HAP-1 (cell line): Measurements from ENCODE around the gene ZBTB17.
A peak's percentile ranks its signal among the peaks of the same experiment; 100 is the strongest.

Source experiments
- DNase-seq, 2 experiments: peaks; one replicate each; pipeline ENCODE4 v3.0.0-alpha.2; 2016 to 2020; ENCODE audit warnings: low spot score in 2 of 2
- H3K27me3 ChIP-seq: fragments of 250-450 bp; sonication (Bioruptor Pico); 2 replicates; pipeline ENCODE4 v1.5.1; 2020; ENCODE audit warnings: low read depth, mild to moderate bottlenecking, moderate library complexity
- H3K36me3 ChIP-seq: fragments of 250-450 bp; sonication (Bioruptor Pico); replicated peaks from 2 replicates; pipeline ENCODE4 v1.5.1; 2020; ENCODE audit warnings: mild to moderate bottlenecking
- H3K4me1 ChIP-seq: fragments of 250-450 bp; sonication (Bioruptor Pico); 2 replicates; pipeline ENCODE4 v1.5.1; 2020; ENCODE audit warnings: mild to moderate bottlenecking
- H3K4me3 ChIP-seq: fragments of 250-450 bp; sonication (Bioruptor Pico); 2 replicates; pipeline ENCODE4 v1.5.1; 2020; ENCODE audit warnings: mild to moderate bottlenecking, moderate library complexity
- H3K9me3 ChIP-seq: fragments of 250-450 bp; sonication (Bioruptor Pico); 2 replicates; pipeline ENCODE4 v1.5.1; 2020; ENCODE audit warnings: mild to moderate bottlenecking, moderate library complexity
- in situ Hi-C: fragments of 300-500 bp; cut with MboI; formaldehyde crosslinking; loops from 3 replicates; pipeline ENCODE4 v1.14.3; 2020; ENCODE audit warnings: low sequenced_read_pairs, inconsistent platforms, mixed read lengths

Gene ZBTB17

DNA sequence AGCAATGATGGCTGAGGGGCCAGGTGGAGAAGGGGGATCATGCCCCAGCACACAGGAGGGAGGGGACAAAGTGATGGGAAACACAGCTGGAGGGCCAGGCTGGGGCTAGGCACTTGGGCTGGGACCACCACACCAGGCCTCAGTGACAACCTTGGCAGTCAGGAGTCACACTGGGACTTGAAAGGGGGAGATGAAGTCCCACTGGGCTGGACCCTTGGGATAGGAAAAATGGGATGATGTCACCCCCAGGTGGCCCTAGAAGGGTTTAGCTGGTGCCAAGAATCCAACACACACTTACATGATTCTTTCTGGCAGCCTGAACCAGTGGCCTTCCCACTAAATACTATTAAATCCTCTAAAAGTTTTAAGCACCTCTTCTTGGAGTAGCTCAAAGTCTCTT, 17.1 kb downstream of the ZBTB17 start:
- H3K9me3 ChIP-seq: no peaks in the 10 kb centered on the region
- peaks cover 5% of the 10 kb centered on the region for H3K4me1 ChIP-seq
- H3K4me3 ChIP-seq: no peak overlapping the region
- no peak for DNase-seq
- no peaks in the 10 kb centered on the region; the same call in none of the 2 replicates for H3K36me3 ChIP-seq
- in situ Hi-C loops: no loop called here
- no peaks in the 10 kb centered on the region for H3K27me3 ChIP-seq

- in situ Hi-C loops: no loop called here
- no peak for DNase-seq
Measured at GRCh38 chr1:15958111-15958510, 17.8 kb downstream of the ZBTB17 start.

GRCh38 chr1:15957221-15958095, 18.4 kb downstream of the ZBTB17 start:
- in situ Hi-C loops: no loop called here
- no peak for DNase-seq
- no peaks in the 10 kb centered on the region for H3K27me3 ChIP-seq
- H3K4me3 ChIP-seq: no peak overlapping the region
- H3K36me3 ChIP-seq: no peaks in the 10 kb centered on the region; the same call in none of the 2 replicates
- H3K4me1 ChIP-seq: peaks cover 5% of the 10 kb centered on the region
- no peaks in the 10 kb centered on the region for H3K9me3 ChIP-seq

More at GRCh38 chr1:15958111-15958510, 17.8 kb downstream of the ZBTB17 start:
- Histone ChIP-seq H3K27me3 (no peaks in the 10 kb centered on the region), H3K36me3 (no peaks in the 10 kb centered on the region; the same call in none of the 2 replicates), H3K4me1 (peaks cover 5% of the 10 kb centered on the region), H3K4me3 (no peak overlapping the region), H3K9me3 (no peaks in the 10 kb centered on the region)

- no peak for DNase-seq
- Histone ChIP-seq H3K27me3 (no peaks in the 10 kb centered on the region), H3K4me3 (no peak overlapping the region), H3K4me1 (peaks cover 5% of the 10 kb centered on the region), H3K36me3 (no peaks in the 10 kb centered on the region; the same call in none of the 2 replicates), H3K9me3 (no peaks in the 10 kb centered on the region)
- in situ Hi-C loops: no loop called here
Measured at GRCh38 chr1:15956150-15956549, 19.8 kb downstream of the ZBTB17 start.

GRCh38 chr1:15955552-15955951, 20.3 kb downstream of the ZBTB17 start:
- no peak for DNase-seq
- Histone ChIP-seq H3K36me3 (no peaks in the 10 kb centered on the region; the same call in none of the 2 replicates), H3K4me1 (peaks cover 5% of the 10 kb centered on the region), H3K9me3 (no peaks in the 10 kb centered on the region), H3K4me3 (no peak overlapping the region), H3K27me3 (no peaks in the 10 kb centered on the region)
- in situ Hi-C loops: no loop called here

DNA sequence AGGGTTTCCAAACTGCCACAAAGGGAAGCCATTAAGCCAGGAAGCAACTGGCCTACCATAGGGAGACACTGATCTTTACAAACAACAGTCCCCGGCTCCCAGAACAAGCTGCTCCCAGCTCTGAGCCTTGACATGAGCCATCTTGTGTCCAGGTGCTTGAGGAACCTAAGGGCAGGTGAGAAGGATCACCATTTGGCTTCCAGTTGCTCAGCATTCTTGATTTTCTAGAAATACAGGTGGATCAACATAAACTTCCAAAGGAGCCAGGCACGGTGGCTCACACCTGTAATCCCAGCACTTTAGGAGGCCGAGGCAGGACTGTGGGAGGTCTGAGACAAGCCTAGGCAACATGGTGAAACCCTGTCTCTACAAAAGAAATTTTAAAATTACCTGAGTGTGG, 21.6 kb downstream of the ZBTB17 start:
- Histone ChIP-seq H3K4me3 (no peak overlapping the region), H3K4me1 (peaks cover 5% of the 10 kb centered on the region), H3K9me3 (no peaks in the 10 kb centered on the region), H3K27me3 (no peaks in the 10 kb centered on the region), H3K36me3 (no peaks in the 10 kb centered on the region; the same call in none of the 2 replicates)
- DNase-seq: no peak
- in situ Hi-C loops: no loop called here

GRCh38 chr1:15953791-15954241, 22.1 kb downstream of the ZBTB17 start:
- no peaks in the 10 kb centered on the region for H3K27me3 ChIP-seq
- peaks cover 5% of the 10 kb centered on the region for H3K4me1 ChIP-seq
- in situ Hi-C loops: no loop called here
- H3K36me3 ChIP-seq: no peaks in the 10 kb centered on the region; the same call in none of the 2 replicates
- no peaks in the 10 kb centered on the region for H3K9me3 ChIP-seq
- DNase-seq: peak; percentile 16 to 35
- H3K4me3 ChIP-seq: no peak overlapping the region

DNA sequence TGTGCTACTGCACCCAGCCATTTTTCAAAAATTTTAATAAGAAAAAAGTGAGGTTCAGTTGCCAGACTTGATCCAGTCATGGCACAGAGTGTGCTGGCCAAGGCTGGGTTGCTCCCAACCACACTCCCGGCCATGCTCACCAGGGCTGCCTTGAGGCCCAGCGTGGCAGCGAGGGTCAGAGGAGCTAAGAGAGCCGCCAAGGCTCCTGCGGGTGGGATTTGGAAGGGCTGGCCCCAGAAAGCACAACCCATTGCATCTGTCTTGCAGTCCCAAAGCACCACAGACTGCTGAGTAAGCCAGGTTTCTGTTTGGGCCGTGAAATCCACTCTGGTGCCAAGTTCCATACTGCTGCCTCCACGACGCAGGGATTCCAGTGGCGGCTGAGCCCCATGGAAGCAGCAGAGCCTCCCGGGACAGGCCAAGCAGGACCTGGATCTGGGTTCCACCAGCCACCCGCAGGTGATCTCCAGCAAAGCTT, 22.6 kb downstream of the ZBTB17 start:
- no peaks in the 10 kb centered on the region for H3K9me3 ChIP-seq
- peaks cover 4% of the 10 kb centered on the region for H3K36me3 ChIP-seq
- H3K4me1 ChIP-seq: peaks cover 5% of the 10 kb centered on the region
- H3K27me3 ChIP-seq: no peaks in the 10 kb centered on the region
- in situ Hi-C loops: no loop called here
- H3K4me3 ChIP-seq: no peak overlapping the region
- no peak for DNase-seq

GRCh38 chr1:15952317-15953258, 23.3 kb downstream of the ZBTB17 start:
- in situ Hi-C loops: no loop called here
- Histone ChIP-seq H3K4me3 (no peak overlapping the region), H3K4me1 (peaks cover 5% of the 10 kb centered on the region)

DNA sequence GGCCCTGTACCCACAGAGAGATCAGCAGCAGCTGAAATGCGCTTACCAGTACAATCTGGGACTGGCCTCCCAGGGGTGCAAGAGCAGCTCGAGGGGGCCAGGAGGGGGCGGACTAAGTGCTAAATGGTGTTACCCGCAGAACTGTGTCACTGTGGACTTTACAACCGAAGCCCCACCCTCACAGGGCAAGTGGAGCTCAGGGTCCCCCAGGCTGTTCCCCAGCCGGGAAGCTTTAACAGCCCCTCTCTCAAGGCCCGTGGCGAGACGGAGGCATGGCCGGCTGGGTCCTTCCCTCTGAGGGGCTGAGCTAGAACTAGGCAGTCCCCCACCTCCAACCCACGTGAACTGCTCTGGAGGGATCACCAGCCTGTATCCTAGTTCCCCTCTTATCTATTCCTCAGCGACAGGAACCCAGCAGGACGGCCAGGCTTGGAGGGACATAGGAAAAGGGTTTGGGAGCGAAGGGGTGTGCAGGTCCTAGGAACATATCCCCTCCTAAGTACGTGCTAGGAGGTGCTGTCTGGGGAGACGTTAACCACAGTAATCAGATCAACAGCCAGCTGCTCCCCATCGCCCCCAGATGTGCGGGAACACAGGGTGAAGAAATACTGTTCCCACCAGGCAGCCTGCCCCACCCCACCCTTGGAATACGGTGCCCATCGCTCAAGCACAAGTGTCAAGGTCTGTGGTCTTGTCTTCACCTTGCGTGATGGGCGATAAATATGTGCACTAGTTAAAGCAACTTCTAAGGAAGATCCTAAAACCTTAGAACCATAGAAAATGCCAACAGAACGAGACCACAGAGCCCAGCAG, 24.4 kb downstream of the ZBTB17 start:
- H3K27me3 ChIP-seq: no peaks in the 10 kb centered on the region
- H3K9me3 ChIP-seq: no peaks in the 10 kb centered on the region
- peaks cover 5% of the 10 kb centered on the region for H3K4me1 ChIP-seq
- peaks cover 13% of the 10 kb centered on the region for H3K36me3 ChIP-seq
- DNase-seq: no peak
- in situ Hi-C loops: no loop called here
- H3K4me3 ChIP-seq: no peak overlapping the region

More at GRCh38 chr1:15952317-15953258, 23.3 kb downstream of the ZBTB17 start:
- Histone ChIP-seq H3K27me3 (no peaks in the 10 kb centered on the region), H3K9me3 (no peaks in the 10 kb centered on the region), H3K36me3 (peaks cover 10% of the 10 kb centered on the region)
- DNase-seq: no peak

DNA sequence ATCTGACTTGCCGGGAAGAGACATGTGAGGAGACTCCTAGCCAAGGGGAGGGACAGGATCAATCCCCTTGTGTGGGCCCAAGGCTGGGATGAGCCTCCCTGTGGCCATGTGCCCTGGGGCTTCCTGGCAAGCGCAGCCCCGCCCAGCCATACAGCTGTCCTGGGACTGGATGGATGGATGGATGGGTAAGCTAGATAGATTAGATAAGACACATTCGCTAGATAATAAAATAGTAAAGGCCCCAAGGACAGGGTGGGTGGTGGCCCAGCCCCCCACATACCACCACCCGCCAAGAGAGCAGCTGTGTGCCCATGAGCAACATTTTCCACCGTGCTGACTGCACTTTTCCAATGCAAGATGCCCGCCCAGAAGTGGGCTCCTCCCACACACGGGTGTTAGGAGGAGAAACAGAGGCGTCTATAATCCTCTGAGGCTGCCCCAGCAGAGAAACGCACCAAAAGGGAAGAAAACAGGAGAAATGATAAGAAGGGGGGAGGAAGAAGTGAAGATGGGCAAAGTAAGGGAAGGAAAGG, 25.1 kb downstream of the ZBTB17 start:
- no peaks in the 10 kb centered on the region for H3K27me3 ChIP-seq
- H3K9me3 ChIP-seq: no peaks in the 10 kb centered on the region
- in situ Hi-C loops: no loop called here
- no peak for DNase-seq
- no peak overlapping the region for H3K4me3 ChIP-seq
- peaks cover 18% of the 10 kb centered on the region for H3K36me3 ChIP-seq
- H3K4me1 ChIP-seq: peaks cover 5% of the 10 kb centered on the region

GRCh38 chr1:15950302-15950701, 25.6 kb downstream of the ZBTB17 start:
- in situ Hi-C loops: no loop called here
- Histone ChIP-seq H3K9me3 (no peaks in the 10 kb centered on the region), H3K36me3 (peaks cover 19% of the 10 kb centered on the region), H3K4me1 (peaks cover 5% of the 10 kb centered on the region), H3K4me3 (no peak overlapping the region), H3K27me3 (no peaks in the 10 kb centered on the region)
- DNase-seq: no peak
